ENCODE results near the gene SNPH. TPM values are rescaled to one million over a fixed set of nuclear protein-coding genes. Genes with fewer than 3 reads are reported as not detected.

Gene SNPH
- total and polyA plus RNA-seq, 2 of the 8 experiments (the other 6 are each of a cell fraction or from before 2014, with no cell fraction given) = 0.98 to 4.9 TPM

DNA sequence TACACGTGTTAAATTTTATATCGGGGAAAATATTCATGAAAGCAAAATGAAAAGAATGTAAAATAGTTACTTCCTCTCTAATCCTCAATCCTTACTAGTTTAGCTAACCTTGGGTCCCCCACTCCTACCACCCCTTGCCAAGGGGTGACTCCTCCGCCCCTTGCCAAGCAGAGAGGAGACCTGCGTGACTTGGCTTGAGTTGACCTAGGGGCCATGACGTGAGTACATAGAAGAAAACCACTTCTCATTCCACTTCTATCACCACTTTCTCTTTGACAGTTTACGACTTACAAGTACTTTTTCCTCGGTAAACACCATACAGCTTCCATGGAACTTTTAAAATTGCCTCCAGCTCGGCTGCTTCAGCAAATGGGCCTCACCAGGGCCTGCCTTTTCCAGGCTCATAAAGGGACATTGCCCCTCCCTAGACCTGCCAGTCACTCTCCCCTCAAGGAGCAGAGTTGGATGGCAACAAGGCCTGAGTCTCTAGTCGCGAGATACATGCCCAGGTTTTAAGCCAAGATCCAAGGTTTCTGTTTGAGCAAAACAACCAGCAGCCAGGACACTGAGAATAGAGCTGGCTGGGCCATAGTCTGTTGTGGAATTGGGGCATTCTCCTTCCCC, 32.9 kb downstream of the SNPH start:
- no peak overlapping the region for H4K91ac ChIP-seq (replicated peaks; ENCODE audit: insufficient read length, low read length)
- H3K4me2 ChIP-seq (ENCODE audit: insufficient read depth in 1 of 2, low read depth in 2 of 2, low read length in 2 of 2) = no peak overlapping the region
- no peak overlapping the region for H3K9ac ChIP-seq (replicated peaks in 1 of 4; ENCODE audit: extremely low read depth in 1 of 4, low read depth in 3 of 4, low read length in 3 of 4)
- ChIA-PET POLR2A (ENCODE audit: partially characterized antibody) (interaction anchor here (1.0 kb wide), 1 partner anchor 26 kb away, joined by 4 read pairs; no protein-coding TSS in a partner anchor), CTCF (ENCODE audit: partially characterized antibody) (interaction anchor here (1.0 to 2.8 kb wide), 9 partner anchors 9 to 139 kb away, joined by 3 to 11 read pairs (median 6); no protein-coding TSS in a partner anchor)
- no peak overlapping the region for H3K27ac ChIP-seq (ENCODE audit: low read depth, low read length)
- H3K23ac ChIP-seq (ENCODE audit: insufficient read length) = no peak overlapping the region
- H3K79me2 ChIP-seq (ENCODE audit: control insufficient read depth in 1 of 2, insufficient read depth in 2 of 2, low read length in 2 of 2) = no peaks in the 10 kb centered on the region
- H2BK15ac ChIP-seq (ENCODE audit: low read length) = no peak overlapping the region
- no peaks in the 10 kb centered on the region for H3K9me3 ChIP-seq (ENCODE audit: insufficient read depth in 2 of 2, low read depth in 1 of 2, low read length in 1 of 2)
- no peaks in the 10 kb centered on the region for H3K79me1 ChIP-seq (ENCODE audit: low read depth, low read length)
- no peak overlapping the region for H2BK120ac ChIP-seq (replicated peaks; ENCODE audit: low read depth, low read length)
- no peak overlapping the region for H3K4me3 ChIP-seq (ENCODE audit: extremely low read depth in 1 of 4, insufficient read depth in 2 of 4, low read depth in 3 of 4, low read length in 4 of 4)
- H4K5ac ChIP-seq (ENCODE audit: insufficient read length, low read depth, low read length) = no peak overlapping the region
- H4K8ac ChIP-seq (ENCODE audit: extremely low read depth, insufficient read depth, low read length) = no peak overlapping the region
- H3K36me3 ChIP-seq (ENCODE audit: control insufficient read depth in 2 of 4, insufficient read depth in 4 of 4, low read length in 3 of 4) = no peaks in the 10 kb centered on the region
- 91% methylated on average over 10 of the region's 10 CpGs; no CpG with 5 or more reads in 1 of the 2 experiments for WGBS, 2 experiments (ENCODE audit: extremely low coverage in 1 of 2, insufficient coverage in 1 of 2, insufficient read length in 1 of 2, insufficient replicate concordance in 2 of 2, low coverage in 1 of 2, low lambda C conversion rate in 2 of 2, missing lambda C conversion rate in 1 of 2)
- no peak overlapping the region for H2BK20ac ChIP-seq (ENCODE audit: low read length)
- H3K4me1 ChIP-seq (replicated peaks in 1 of 4; ENCODE audit: control insufficient read depth in 3 of 4, insufficient read depth in 4 of 4, low read length in 3 of 4) = peaks cover 0 to 10% (median 4%) of the 10 kb centered on the region in 4 experiments; a peak in 6 of 7 replicates
- H2BK12ac ChIP-seq (ENCODE audit: low read depth, low read length) = 0 out of 2 replicates have a peak overlapping the region, but pooled peaks have one; percentile 53
- TF ChIP-seq SRF (IDR thresholded peaks at IDR 0.05; ENCODE audit: low read depth, low read length) (no peak), CEBPB (IDR thresholded peaks at IDR 0.05; ENCODE audit: low read depth, low read length) (no peak), SP1 (IDR thresholded peaks at IDR 0.05; ENCODE audit: low read depth, low read length) (no peak), EP300 (IDR thresholded peaks at IDR 0.05; ENCODE audit: borderline replicate concordance in 1 of 2, low read depth in 2 of 2, low read length in 2 of 2) (no peak), NANOG (IDR thresholded peaks at IDR 0.05; ENCODE audit: insufficient read depth, low read depth, low read length, poor library complexity, severe bottlenecking) (no peak), JUND (IDR thresholded peaks at IDR 0.05; ENCODE audit: low read length) (no peak), BCL11A (IDR thresholded peaks at IDR 0.05; ENCODE audit: low read depth in 2 of 2, low read length in 2 of 2) (no peak)
- no peak overlapping the region for H3K4ac ChIP-seq (replicated peaks; ENCODE audit: insufficient read length, low read depth, low read length)
- FAIRE-seq (no peak), DNase-seq (ENCODE audit: low read depth in 1 of 2, low spot score in 2 of 2) (no peak)
- no peak overlapping the region for H2AFZ ChIP-seq (ENCODE audit: low read length)
- H3K23me2 ChIP-seq (ENCODE audit: low read depth, low read length) = no peaks in the 10 kb centered on the region
- H4K20me1 ChIP-seq (replicated peaks in 1 of 2; ENCODE audit: control insufficient read depth in 1 of 2, insufficient read depth in 2 of 2, low read length in 2 of 2) = no peaks in the 10 kb centered on the region
- no peak overlapping the region for H3K56ac ChIP-seq (replicated peaks; ENCODE audit: insufficient read length, low read depth, low read length)
- no peak overlapping the region for H3K18ac ChIP-seq (ENCODE audit: extremely low read depth, low read length)
- H2BK5ac ChIP-seq (ENCODE audit: low read depth, low read length) = no peak overlapping the region
- no peaks in the 10 kb centered on the region for H3K27me3 ChIP-seq (replicated peaks in 1 of 4; ENCODE audit: control insufficient read depth in 3 of 4, extremely low read depth in 1 of 4, insufficient read depth in 3 of 4, low read length in 3 of 4)
- H3K14ac ChIP-seq (ENCODE audit: insufficient read length) = no peak overlapping the region
- no peak overlapping the region for H2AK5ac ChIP-seq (ENCODE audit: low read depth, low read length)

All from H1 (cell line).